ENCODE data around the gene PMEPA1. TPM values are rescaled to one million over a fixed set of nuclear protein-coding genes. Genes with fewer than 3 reads are reported as not detected.

The PMEPA1 gene
- total RNA-seq, 2 donors from 2014 or later, result 22.7 to 23.9 TPM

DNA sequence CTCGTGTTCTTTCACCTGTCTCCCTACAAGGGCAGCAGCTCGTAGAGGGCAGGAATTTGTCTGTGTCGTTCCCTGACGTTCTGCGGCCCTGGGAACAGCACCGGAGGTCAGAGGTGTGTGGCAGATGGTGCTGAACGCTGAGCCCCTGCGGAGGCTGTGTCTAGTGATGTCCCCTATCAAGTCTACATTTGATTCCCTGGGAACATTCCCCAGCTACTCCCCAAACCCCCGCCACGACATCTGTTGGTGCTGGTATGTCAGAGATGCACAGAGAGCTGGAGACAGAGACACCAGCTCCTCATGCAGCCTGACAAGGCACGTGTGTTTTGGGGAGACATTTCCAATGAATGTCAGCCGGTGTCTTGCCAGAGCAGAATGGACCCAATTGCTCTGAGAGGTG is 7.7 kb downstream of the PMEPA1 start:
- H3K27ac ChIP-seq, result no peak overlapping the region
- H3K4me3 ChIP-seq, result no peak overlapping the region
- intact Hi-C loops (cut with DNase I), result no loop called here
- H3K36me3 ChIP-seq (replicated peaks in 1 of 2; ENCODE audit: insufficient read depth in 1 of 2, low read depth in 2 of 2), result no peaks in the 10 kb centered on the region
- H3K27me3 ChIP-seq, result no peaks in the 10 kb centered on the region
- DNase-seq, result no peak
- ATAC-seq, result no peak
- TF ChIP-seq POLR2A (IDR thresholded peaks at IDR 0.05), result no peak
- WGBS, 2 donors, result 62 to 74% methylated on average over 6 to 12 of the region's 12 CpGs
- peaks cover 41% of the 10 kb centered on the region for H3K4me1 ChIP-seq
- H3K9me3 ChIP-seq, result no peaks in the 10 kb centered on the region

- H3K36me3 ChIP-seq (replicated peaks in 1 of 2; ENCODE audit: insufficient read depth in 1 of 2, low read depth in 2 of 2), result no peaks in the 10 kb centered on the region
- no peak overlapping the region for H3K27ac ChIP-seq
- no peak overlapping the region for H3K4me3 ChIP-seq
- ATAC-seq (no peak), DNase-seq (no peak)
- peaks cover 42% of the 10 kb centered on the region for H3K4me1 ChIP-seq
- no peaks in the 10 kb centered on the region for H3K9me3 ChIP-seq
- intact Hi-C loops (cut with DNase I), result no loop called here
- 73 to 80% methylated on average over 5 to 7 of the region's 7 CpGs for WGBS, 2 donors
- TF ChIP-seq POLR2A (IDR thresholded peaks at IDR 0.05) (no peak), CTCF (IDR thresholded peaks at IDR 0.05) (no peak)
- no peaks in the 10 kb centered on the region for H3K27me3 ChIP-seq
Measured at GRCh38 chr20:57701651-57702050, 8.2 kb downstream of the PMEPA1 start.

- intact Hi-C loops (cut with DNase I), result no loop called here
- no peak for DNase-seq
- H3K4me3 ChIP-seq, result no peak overlapping the region
Measured at GRCh38 chr20:57701090-57701489, 8.7 kb downstream of the PMEPA1 start.

DNA sequence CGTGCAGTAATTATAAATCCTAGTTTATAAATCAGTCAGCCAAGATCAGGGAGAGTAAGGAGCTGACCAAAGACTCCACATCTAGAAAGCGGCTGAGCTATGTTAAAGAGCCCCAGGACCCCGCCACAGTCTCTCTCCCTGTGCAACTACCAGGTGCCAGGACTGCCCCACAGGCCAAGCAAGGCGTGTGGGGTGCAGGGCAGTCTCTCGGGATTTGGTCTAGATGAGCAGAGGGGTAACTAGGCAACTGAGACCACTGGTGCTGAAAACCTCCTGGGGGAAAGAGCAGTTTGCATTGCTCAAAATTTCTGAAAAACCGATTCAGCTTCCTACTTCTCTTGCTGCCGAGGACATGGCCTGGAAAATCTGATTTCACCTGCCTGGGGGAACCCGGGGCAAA is 10.4 kb downstream of the PMEPA1 start:
- Histone ChIP-seq H3K4me1 (peaks cover 37% of the 10 kb centered on the region), H3K36me3 (replicated peaks in 1 of 2; ENCODE audit: insufficient read depth in 1 of 2, low read depth in 2 of 2) (no peaks in the 10 kb centered on the region), H3K4me3 (no peak overlapping the region), H3K27ac (peak overlapping the region in 2 of 4 donors; percentile 1 to 8), H3K27me3 (no peaks in the 10 kb centered on the region), H3K9me3 (no peaks in the 10 kb centered on the region)
- no peak for DNase-seq
- WGBS, 2 donors, result 74 to 79% methylated on average over 8 of the region's 8 CpGs
- intact Hi-C loops (cut with DNase I), result no loop called here
- ATAC-seq, result no peak
- no peak for TF ChIP-seq POLR2A (IDR thresholded peaks at IDR 0.05)
- no peak for TF ChIP-seq CTCF (IDR thresholded peaks at IDR 0.05)

More at GRCh38 chr20:57701090-57701489, 8.7 kb downstream of the PMEPA1 start:
- ATAC-seq, result no peak
- Histone ChIP-seq H3K27me3 (no peaks in the 10 kb centered on the region), H3K36me3 (replicated peaks in 1 of 2; ENCODE audit: insufficient read depth in 1 of 2, low read depth in 2 of 2) (no peaks in the 10 kb centered on the region), H3K27ac (no peak overlapping the region), H3K9me3 (no peaks in the 10 kb centered on the region), H3K4me1 (peaks cover 45% of the 10 kb centered on the region)
- WGBS, 2 donors, result 70 to 81% methylated on average over 5 to 6 of the region's 6 CpGs
- TF ChIP-seq POLR2A (IDR thresholded peaks at IDR 0.05) (no peak), CTCF (IDR thresholded peaks at IDR 0.05) (no peak)

- no peak for TF ChIP-seq CTCF (IDR thresholded peaks at IDR 0.05)
- no peak for TF ChIP-seq POLR2A (IDR thresholded peaks at IDR 0.05)
- H3K36me3 ChIP-seq (replicated peaks in 1 of 2; ENCODE audit: insufficient read depth in 1 of 2, low read depth in 2 of 2), result no peaks in the 10 kb centered on the region
- intact Hi-C loops (cut with DNase I), result no loop called here
- peak overlapping the region in 2 of 4 donors; percentile 19 to 53 for H3K27ac ChIP-seq
- no peaks in the 10 kb centered on the region for H3K27me3 ChIP-seq
- no peak for ATAC-seq
- WGBS, 2 donors, result 76 to 78% methylated on average over 7 of the region's 7 CpGs
- peaks cover 35% of the 10 kb centered on the region for H3K4me1 ChIP-seq
- DNase-seq, result no peak
- H3K4me3 ChIP-seq, result no peak overlapping the region
- no peaks in the 10 kb centered on the region for H3K9me3 ChIP-seq
Measured at GRCh38 chr20:57698867-57699275, 10.9 kb downstream of the PMEPA1 start.
